ENCODE results near the gene SIM2. TPM values are rescaled to one million over a fixed set of nuclear protein-coding genes. Genes with fewer than 3 reads are reported as not detected.

Gene SIM2
- total RNA-seq, 1 donor from 2014 or later: 14.8 TPM

GRCh38 chr21:36753556-36753955 lies 54.6 kb downstream of the SIM2 start:
- no peaks in the 10 kb centered on the region for H3K9me3 Mint-ChIP-seq
- TF ChIP-seq, protein P1, sequence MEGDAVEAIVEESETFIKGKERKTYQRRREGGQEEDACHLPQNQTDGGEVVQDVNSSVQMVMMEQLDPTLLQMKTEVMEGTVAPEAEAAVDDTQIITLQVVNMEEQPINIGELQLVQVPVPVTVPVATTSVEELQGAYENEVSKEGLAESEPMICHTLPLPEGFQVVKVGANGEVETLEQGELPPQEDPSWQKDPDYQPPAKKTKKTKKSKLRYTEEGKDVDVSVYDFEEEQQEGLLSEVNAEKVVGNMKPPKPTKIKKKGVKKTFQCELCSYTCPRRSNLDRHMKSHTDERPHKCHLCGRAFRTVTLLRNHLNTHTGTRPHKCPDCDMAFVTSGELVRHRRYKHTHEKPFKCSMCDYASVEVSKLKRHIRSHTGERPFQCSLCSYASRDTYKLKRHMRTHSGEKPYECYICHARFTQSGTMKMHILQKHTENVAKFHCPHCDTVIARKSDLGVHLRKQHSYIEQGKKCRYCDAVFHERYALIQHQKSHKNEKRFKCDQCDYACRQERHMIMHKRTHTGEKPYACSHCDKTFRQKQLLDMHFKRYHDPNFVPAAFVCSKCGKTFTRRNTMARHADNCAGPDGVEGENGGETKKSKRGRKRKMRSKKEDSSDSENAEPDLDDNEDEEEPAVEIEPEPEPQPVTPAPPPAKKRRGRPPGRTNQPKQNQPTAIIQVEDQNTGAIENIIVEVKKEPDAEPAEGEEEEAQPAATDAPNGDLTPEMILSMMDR (conservative IDR thresholded peaks at IDR 0.05): no peak
- no peak for DNase-seq (ENCODE audit: extremely low spot score, unreplicated experiment)
- peaks cover 21% of the 10 kb centered on the region for H3K27me3 Mint-ChIP-seq
- no peaks in the 10 kb centered on the region for H3K36me3 Mint-ChIP-seq
- no peak overlapping the region for H3K4me3 Mint-ChIP-seq
- H3K27ac Mint-ChIP-seq: no peak overlapping the region
- H3K4me1 Mint-ChIP-seq (ENCODE audit: unreplicated experiment): peaks cover 49% of the 10 kb centered on the region

GRCh38 chr21:36754241-36754898 lies 55.5 kb downstream of the SIM2 start:
- Mint-ChIP-seq H3K4me1 (ENCODE audit: unreplicated experiment) (peaks cover 43% of the 10 kb centered on the region), H3K4me3 (no peak overlapping the region), H3K9me3 (no peaks in the 10 kb centered on the region), H3K27me3 (peaks cover 12% of the 10 kb centered on the region), H3K27ac (no peak overlapping the region), H3K36me3 (no peaks in the 10 kb centered on the region)
- no peak for DNase-seq (ENCODE audit: extremely low spot score, unreplicated experiment)
- TF ChIP-seq, protein P1 (conservative IDR thresholded peaks at IDR 0.05): no peak

- no peak overlapping the region for H3K4me3 Mint-ChIP-seq
- TF ChIP-seq, protein P1 (conservative IDR thresholded peaks at IDR 0.05): no peak
- peaks cover 36% of the 10 kb centered on the region for H3K4me1 Mint-ChIP-seq (ENCODE audit: unreplicated experiment)
- DNase-seq (ENCODE audit: extremely low spot score, unreplicated experiment): no peak
- H3K9me3 Mint-ChIP-seq: no peaks in the 10 kb centered on the region
- no peaks in the 10 kb centered on the region for H3K27me3 Mint-ChIP-seq
- H3K36me3 Mint-ChIP-seq: peaks cover 4% of the 10 kb centered on the region
- H3K27ac Mint-ChIP-seq: no peak overlapping the region
These were observed 57.6 kb downstream of the SIM2 start for GRCh38 chr21:36756527-36756926.

DNA sequence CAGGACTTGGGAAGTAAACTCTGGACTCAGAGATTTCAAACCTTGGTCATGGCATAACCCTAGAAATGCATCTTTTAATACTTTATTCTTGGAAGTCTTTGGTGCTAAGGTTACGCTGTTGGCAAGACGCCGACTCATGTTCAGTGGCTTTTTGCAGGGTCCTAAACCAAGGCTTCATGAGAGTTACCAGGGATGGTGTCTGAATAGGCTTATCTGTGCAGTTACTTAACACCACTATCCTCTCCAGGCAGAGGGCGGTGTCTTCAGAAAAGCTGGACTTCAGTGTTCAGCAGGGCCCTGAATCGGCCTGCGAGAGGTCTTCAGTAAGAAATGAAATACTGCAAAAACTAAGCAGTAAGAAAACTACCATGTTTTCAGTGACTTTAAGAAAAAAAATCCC lies 58.3 kb downstream of the SIM2 start:
- Mint-ChIP-seq H3K9me3 (no peaks in the 10 kb centered on the region), H3K27me3 (no peaks in the 10 kb centered on the region), H3K4me3 (no peak overlapping the region), H3K27ac (no peak overlapping the region), H3K4me1 (ENCODE audit: unreplicated experiment) (peaks cover 34% of the 10 kb centered on the region), H3K36me3 (peaks cover 4% of the 10 kb centered on the region)
- DNase-seq (ENCODE audit: extremely low spot score, unreplicated experiment): no peak
- TF ChIP-seq, protein P1 (conservative IDR thresholded peaks at IDR 0.05): no peak

DNA sequence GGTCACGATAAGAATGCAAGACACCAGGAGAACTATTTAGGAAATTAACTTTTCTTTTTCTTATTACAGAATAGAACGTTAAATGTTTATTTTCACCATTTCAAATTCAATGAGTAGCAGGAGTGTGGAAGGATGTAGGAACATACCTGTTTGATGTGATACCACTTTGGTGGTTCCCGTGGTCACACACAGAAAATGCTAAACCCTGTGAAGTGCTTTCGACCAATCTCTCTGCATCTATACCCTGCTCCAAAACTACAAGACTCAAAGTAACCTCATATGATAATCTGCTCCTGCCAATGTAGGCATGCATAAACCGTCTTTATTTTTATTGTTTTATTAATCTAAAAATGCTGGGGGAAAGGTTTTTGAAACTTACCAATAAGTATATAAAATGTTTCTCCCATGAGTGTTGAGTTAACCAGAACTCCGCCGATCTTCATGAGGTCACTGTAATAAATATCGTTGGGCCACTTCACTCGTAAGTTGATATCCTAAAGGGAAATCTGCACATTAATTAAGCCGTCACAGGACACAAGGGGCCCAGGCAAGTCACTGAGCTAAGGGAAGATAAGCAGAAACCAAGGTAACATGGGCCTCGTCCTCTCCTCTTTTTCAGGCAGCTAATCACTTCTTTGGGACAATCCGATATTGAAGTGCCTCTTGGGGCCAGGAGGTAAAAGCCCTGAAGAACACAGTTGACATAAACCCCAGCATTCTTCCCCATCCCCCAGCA lies 60.6 kb downstream of the SIM2 start:
- no peaks in the 10 kb centered on the region for H3K9me3 Mint-ChIP-seq
- no peaks in the 10 kb centered on the region for H3K27me3 Mint-ChIP-seq
- TF ChIP-seq, protein P1 (conservative IDR thresholded peaks at IDR 0.05): no peak
- no peak overlapping the region for H3K27ac Mint-ChIP-seq
- DNase-seq (ENCODE audit: extremely low spot score, unreplicated experiment): no peak
- peaks cover 32% of the 10 kb centered on the region for H3K4me1 Mint-ChIP-seq (ENCODE audit: unreplicated experiment)
- peaks cover 8% of the 10 kb centered on the region for H3K36me3 Mint-ChIP-seq
- H3K4me3 Mint-ChIP-seq: no peak overlapping the region
